ENCODE data around the gene XPO5. TPM values are rescaled to one million over a fixed set of nuclear protein-coding genes. Genes with fewer than 3 reads are reported as not detected.

Gene XPO5
- 55.5 and 56.4 TPM in 2 replicates for total RNA-seq

GRCh38 chr6:43575772-43576551, at the start of gene XPO5, which contains the start of gene POLH:
Gene XPO5 (minus strand): TSS chr6:43576038. CDS start chr6:43575864, 174 bp downstream.
Gene POLH (plus strand): TSS chr6:43576185. CDS start chr6:43582320, 6,135 bp downstream.

GRCh38 chr6:43516697-43517504, 58.9 kb downstream of the XPO5 start, which contains the start of the genes POLR1C and YIPF3:
Gene POLR1C (plus strand): TSS chr6:43517089. CDS start chr6:43517110, 21 bp downstream.
Gene YIPF3 (minus strand): TSS chr6:43516926. CDS start chr6:43516807, 119 bp downstream.

GRCh38 chr6:43509984-43510826, 65.6 kb downstream of the XPO5 start, which contains the start of gene LRRC73:
Gene LRRC73 (minus strand): TSS chr6:43510346. CDS start chr6:43509785, 561 bp downstream.

GRCh38 chr6:43477235-43478007, 98.4 kb downstream of the XPO5 start, which contains the start of gene TJAP1:
Gene TJAP1 (plus strand): TSS chr6:43477570. CDS start chr6:43499002, 21,432 bp downstream.

Small RNA genes within 50 kb of the gene (small RNA-seq; reads per million reads assigned to genes)
- gene RF00426 (not detected), gene RNU6-1113P (not detected)

Other genes starting within 250 kb of the XPO5 start
- gene ZNF318, start 206.4 kb downstream of the XPO5 start, total RNA-seq, result 12.1 and 13.8 TPM in 2 replicates
- 21.7 and 22.8 TPM in 2 replicates for gene ABCC10, start 148.5 kb downstream of the XPO5 start, total RNA-seq
- gene DLK2, start 120.5 kb downstream of the XPO5 start, total RNA-seq, result 0.22 and 0.27 TPM in 2 replicates
- 12.6 and 15.6 TPM in 2 replicates for gene TJAP1, start 98.5 kb downstream of the XPO5 start, total RNA-seq
- 0.27 TPM in 1 of 2 replicates, not detected in the other for gene LRRC73, start 65.7 kb downstream of the XPO5 start, total RNA-seq
- gene YIPF3, start 59.1 kb downstream of the XPO5 start, total RNA-seq, result 76.7 and 83.6 TPM in 2 replicates
- 40.2 and 41.1 TPM in 2 replicates for gene POLR1C, start 58.9 kb downstream of the XPO5 start, total RNA-seq
- 41.5 and 42.6 TPM in 2 replicates for gene POLH, start 147 bp upstream of the XPO5 start, total RNA-seq
- 45.5 and 49.5 TPM in 2 replicates for gene GTPBP2, start 53.2 kb upstream of the XPO5 start, total RNA-seq
- gene MAD2L1BP, start 59.8 kb upstream of the XPO5 start, total RNA-seq, result 30.9 and 37.6 TPM in 2 replicates
- gene RSPH9, start 69.0 kb upstream of the XPO5 start, total RNA-seq, result 0.14 and 0.27 TPM in 2 replicates
- gene MRPS18A, start 111.8 kb upstream of the XPO5 start, total RNA-seq, result 34.0 and 36.7 TPM in 2 replicates
- gene VEGFA, start 194.2 kb upstream of the XPO5 start, total RNA-seq, result 12.8 and 16.4 TPM in 2 replicates

Measured in thoracic aorta endothelial cell (primary cell).